ENCODE measurements around the gene WWC2.

Gene WWC2

DNA sequence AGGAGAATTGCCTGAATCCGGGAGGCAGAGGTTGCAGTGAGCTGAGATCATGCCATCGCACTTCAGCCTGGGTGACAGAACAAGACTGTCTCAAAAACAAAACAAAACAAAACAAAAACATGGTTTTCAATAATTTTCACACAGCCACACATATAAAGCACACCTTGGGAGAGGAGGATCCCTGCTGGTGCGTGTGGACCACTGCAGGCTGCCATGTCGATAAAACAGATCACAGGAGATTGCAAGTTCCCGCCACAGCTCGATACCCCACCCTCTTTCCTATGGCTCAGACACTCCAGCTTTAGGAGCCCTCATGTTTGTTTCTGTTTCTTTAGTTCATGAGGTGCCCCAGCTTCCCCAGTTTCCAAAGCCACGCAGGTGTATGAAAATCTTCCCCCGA lies 254.5 kb downstream of the WWC2 start:
- H3K4me3 ChIP-seq (ENCODE audit: low read depth, low read length), result no peak overlapping the region
- no peaks in the 10 kb centered on the region for H3K9me3 ChIP-seq (ENCODE audit: control insufficient read depth, insufficient read depth, low read length)
- no peaks in the 10 kb centered on the region for H3K27me3 ChIP-seq (ENCODE audit: control insufficient read depth, insufficient read depth, low read length)
- no peaks in the 10 kb centered on the region for H3K4me1 ChIP-seq (ENCODE audit: control insufficient read depth, insufficient read depth, low read length)
- no peak overlapping the region for H3K9ac ChIP-seq (ENCODE audit: low read depth, low read length)
- H3K36me3 ChIP-seq (ENCODE audit: control insufficient read depth, insufficient read depth, low read length), result no peaks in the 10 kb centered on the region

- H3K4me1 ChIP-seq (ENCODE audit: control insufficient read depth, insufficient read depth, low read length), result no peaks in the 10 kb centered on the region
- no peaks in the 10 kb centered on the region for H3K27me3 ChIP-seq (ENCODE audit: control insufficient read depth, insufficient read depth, low read length)
- H3K36me3 ChIP-seq (ENCODE audit: control insufficient read depth, insufficient read depth, low read length), result no peaks in the 10 kb centered on the region
- no peaks in the 10 kb centered on the region for H3K9me3 ChIP-seq (ENCODE audit: control insufficient read depth, insufficient read depth, low read length)
- no peak overlapping the region for H3K4me3 ChIP-seq (ENCODE audit: low read depth, low read length)
- no peak overlapping the region for H3K9ac ChIP-seq (ENCODE audit: low read depth, low read length)
These were observed 255.2 kb downstream of the WWC2 start for GRCh38 chr4:183354219-183354618.

- Histone ChIP-seq H3K4me3 (ENCODE audit: low read depth, low read length) (no peak overlapping the region), H3K9me3 (ENCODE audit: control insufficient read depth, insufficient read depth, low read length) (no peaks in the 10 kb centered on the region), H3K36me3 (ENCODE audit: control insufficient read depth, insufficient read depth, low read length) (no peaks in the 10 kb centered on the region), H3K9ac (ENCODE audit: low read depth, low read length) (no peak overlapping the region), H3K27me3 (ENCODE audit: control insufficient read depth, insufficient read depth, low read length) (no peaks in the 10 kb centered on the region), H3K4me1 (ENCODE audit: control insufficient read depth, insufficient read depth, low read length) (no peaks in the 10 kb centered on the region)
These were observed 256.3 kb downstream of the WWC2 start for GRCh38 chr4:183355405-183355804.

DNA sequence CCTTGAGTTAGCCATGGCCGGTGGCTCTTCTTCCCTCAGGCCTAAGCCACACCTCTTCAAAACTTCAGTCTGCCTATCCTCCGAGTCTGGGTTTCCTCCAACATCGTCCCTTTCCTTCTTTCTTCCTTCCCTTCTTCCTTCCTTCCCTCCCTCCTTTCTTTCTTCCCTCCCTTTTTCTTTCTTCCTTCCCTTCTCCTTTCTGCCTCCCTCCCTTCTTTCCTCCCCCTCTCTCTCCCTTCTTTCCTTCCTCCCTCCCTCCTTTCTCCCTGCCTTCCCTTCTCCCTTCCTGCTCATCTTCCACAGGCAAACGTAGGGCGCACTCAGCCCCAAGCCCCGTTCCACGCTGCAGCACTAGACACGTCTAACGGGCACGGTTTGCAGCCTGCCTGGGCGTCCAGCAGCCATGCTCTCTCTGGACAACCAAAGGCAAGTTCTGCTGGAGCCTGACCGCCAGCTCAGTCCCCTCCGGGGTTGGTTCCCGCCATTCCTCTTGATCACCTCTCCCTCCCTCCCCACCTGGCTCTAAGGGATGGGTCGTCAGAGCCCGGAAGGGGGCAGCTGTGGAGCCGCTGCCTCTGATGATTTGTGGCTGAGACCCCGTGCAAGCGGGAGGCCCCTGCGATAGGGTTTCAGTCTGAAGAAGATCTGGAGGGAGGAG lies 257.2 kb downstream of the WWC2 start:
- Histone ChIP-seq H3K4me1 (ENCODE audit: control insufficient read depth, insufficient read depth, low read length) (no peaks in the 10 kb centered on the region), H3K9ac (ENCODE audit: low read depth, low read length) (no peak overlapping the region), H3K9me3 (ENCODE audit: control insufficient read depth, insufficient read depth, low read length) (no peaks in the 10 kb centered on the region), H3K4me3 (ENCODE audit: low read depth, low read length) (no peak overlapping the region), H3K36me3 (ENCODE audit: control insufficient read depth, insufficient read depth, low read length) (no peaks in the 10 kb centered on the region), H3K27me3 (ENCODE audit: control insufficient read depth, insufficient read depth, low read length) (no peaks in the 10 kb centered on the region)

- H3K36me3 ChIP-seq (ENCODE audit: control insufficient read depth, insufficient read depth, low read length), result no peaks in the 10 kb centered on the region
- no peaks in the 10 kb centered on the region for H3K27me3 ChIP-seq (ENCODE audit: control insufficient read depth, insufficient read depth, low read length)
- H3K4me1 ChIP-seq (ENCODE audit: control insufficient read depth, insufficient read depth, low read length), result no peaks in the 10 kb centered on the region
- H3K9me3 ChIP-seq (ENCODE audit: control insufficient read depth, insufficient read depth, low read length), result no peaks in the 10 kb centered on the region
- H3K9ac ChIP-seq (ENCODE audit: low read depth, low read length), result no peak overlapping the region
- H3K4me3 ChIP-seq (ENCODE audit: low read depth, low read length), result no peak overlapping the region
These were observed 258.0 kb downstream of the WWC2 start for GRCh38 chr4:183356931-183357675.

DNA sequence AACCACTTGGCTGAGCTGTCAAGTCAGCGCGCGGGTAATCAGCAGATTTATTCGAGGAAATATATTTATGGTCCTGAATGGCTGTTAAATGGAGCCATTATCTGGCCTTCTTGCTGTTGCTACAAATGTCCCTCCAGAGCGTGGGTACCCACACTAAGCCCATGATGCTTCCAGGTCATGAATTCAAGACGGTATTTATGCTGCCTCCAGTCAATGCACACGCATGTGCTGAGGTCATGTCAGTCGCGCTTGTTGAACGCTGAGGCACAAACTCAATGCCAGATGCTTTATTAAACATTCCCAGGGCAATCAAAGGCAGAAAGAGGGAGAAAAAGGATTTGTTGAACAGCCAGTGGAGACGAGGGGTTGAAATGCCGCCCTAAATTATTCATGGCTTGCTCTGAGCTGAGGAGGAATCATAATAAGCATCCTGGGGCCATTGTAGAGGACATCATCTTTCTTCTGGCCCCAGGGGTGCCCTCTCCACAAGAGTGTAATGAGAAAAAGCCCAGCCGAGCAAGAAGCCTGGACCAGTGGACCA lies 259.2 kb downstream of the WWC2 start:
- H3K4me1 ChIP-seq (ENCODE audit: control insufficient read depth, insufficient read depth, low read length), result no peaks in the 10 kb centered on the region
- no peaks in the 10 kb centered on the region for H3K9me3 ChIP-seq (ENCODE audit: control insufficient read depth, insufficient read depth, low read length)
- no peak overlapping the region for H3K9ac ChIP-seq (ENCODE audit: low read depth, low read length)
- H3K4me3 ChIP-seq (ENCODE audit: low read depth, low read length), result no peak overlapping the region
- no peaks in the 10 kb centered on the region for H3K36me3 ChIP-seq (ENCODE audit: control insufficient read depth, insufficient read depth, low read length)
- no peaks in the 10 kb centered on the region for H3K27me3 ChIP-seq (ENCODE audit: control insufficient read depth, insufficient read depth, low read length)

DNA sequence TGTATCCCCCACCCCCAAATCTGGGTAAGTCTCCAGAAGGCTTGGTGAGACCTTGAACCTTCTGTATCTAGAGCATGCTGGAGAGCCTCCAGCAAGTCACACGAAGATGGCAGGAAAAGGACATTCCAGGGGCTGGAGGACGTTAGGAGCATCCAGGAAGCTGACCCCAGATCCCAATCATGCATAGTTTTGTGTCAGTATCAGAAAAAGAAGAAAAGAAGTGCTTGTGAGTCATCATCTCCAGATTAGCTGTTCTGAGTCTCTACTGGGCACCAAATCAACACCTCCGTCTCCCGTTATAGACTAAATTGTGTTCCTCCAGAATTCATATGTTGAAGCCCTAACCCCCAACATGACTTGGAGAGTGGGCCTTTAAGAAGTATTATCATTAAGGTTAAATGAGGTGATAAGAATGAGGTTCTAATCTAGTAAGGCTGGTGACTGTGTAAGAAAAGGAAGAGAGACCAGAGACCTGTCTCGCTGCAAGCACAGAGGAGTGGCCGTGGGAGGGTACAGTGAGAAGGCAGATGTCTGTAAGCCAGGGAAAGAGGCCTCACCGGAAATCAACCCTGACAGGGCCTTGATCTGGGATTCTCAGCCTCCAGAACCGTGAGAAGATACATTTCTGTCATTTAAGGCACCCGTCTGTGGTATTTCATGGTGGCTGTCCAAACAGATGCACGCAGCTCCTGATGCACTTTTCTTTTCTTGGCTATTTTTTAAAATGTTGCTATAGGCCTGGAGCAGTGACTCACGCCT lies 261.3 kb downstream of the WWC2 start:
- Histone ChIP-seq H3K4me3 (ENCODE audit: low read depth, low read length) (no peak overlapping the region), H3K9me3 (ENCODE audit: control insufficient read depth, insufficient read depth, low read length) (no peaks in the 10 kb centered on the region), H3K4me1 (ENCODE audit: control insufficient read depth, insufficient read depth, low read length) (no peaks in the 10 kb centered on the region), H3K9ac (ENCODE audit: low read depth, low read length) (no peak overlapping the region), H3K36me3 (ENCODE audit: control insufficient read depth, insufficient read depth, low read length) (no peaks in the 10 kb centered on the region), H3K27me3 (ENCODE audit: control insufficient read depth, insufficient read depth, low read length) (no peaks in the 10 kb centered on the region)

DNA sequence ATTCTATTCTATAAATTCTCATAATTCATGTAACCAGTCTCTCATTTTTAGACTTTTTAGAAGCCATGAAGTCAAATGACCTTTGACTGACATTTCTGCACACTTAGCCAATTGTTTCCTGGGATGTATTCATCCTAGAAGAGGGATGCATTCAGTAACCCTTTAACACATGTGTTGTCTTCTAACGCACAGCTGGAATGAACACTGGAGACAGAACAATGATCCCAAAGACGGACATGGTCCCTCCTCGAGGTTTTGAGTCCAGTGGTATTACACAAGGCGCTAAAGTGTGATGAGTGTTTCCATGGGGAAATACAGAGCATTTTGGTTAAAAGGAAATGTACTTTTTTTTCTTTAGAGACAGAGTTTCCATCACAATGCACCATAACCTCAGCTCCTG lies 263.0 kb downstream of the WWC2 start:
- H3K9me3 ChIP-seq (ENCODE audit: control insufficient read depth, insufficient read depth, low read length), result no peaks in the 10 kb centered on the region
- no peak overlapping the region for H3K9ac ChIP-seq (ENCODE audit: low read depth, low read length)
- H3K4me1 ChIP-seq (ENCODE audit: control insufficient read depth, insufficient read depth, low read length), result no peaks in the 10 kb centered on the region
- no peaks in the 10 kb centered on the region for H3K36me3 ChIP-seq (ENCODE audit: control insufficient read depth, insufficient read depth, low read length)
- no peaks in the 10 kb centered on the region for H3K27me3 ChIP-seq (ENCODE audit: control insufficient read depth, insufficient read depth, low read length)
- no peak overlapping the region for H3K4me3 ChIP-seq (ENCODE audit: low read depth, low read length)

- Histone ChIP-seq H3K9ac (ENCODE audit: low read depth, low read length) (no peak overlapping the region), H3K27me3 (ENCODE audit: control insufficient read depth, insufficient read depth, low read length) (no peaks in the 10 kb centered on the region), H3K4me1 (ENCODE audit: control insufficient read depth, insufficient read depth, low read length) (no peaks in the 10 kb centered on the region), H3K9me3 (ENCODE audit: control insufficient read depth, insufficient read depth, low read length) (no peaks in the 10 kb centered on the region), H3K36me3 (ENCODE audit: control insufficient read depth, insufficient read depth, low read length) (no peaks in the 10 kb centered on the region), H3K4me3 (ENCODE audit: low read depth, low read length) (no peak overlapping the region)
These were observed 264.0 kb downstream of the WWC2 start for GRCh38 chr4:183362916-183363542.

GRCh38 chr4:183364025-183364424 lies 265.0 kb downstream of the WWC2 start:
- no peaks in the 10 kb centered on the region for H3K27me3 ChIP-seq (ENCODE audit: control insufficient read depth, insufficient read depth, low read length)
- no peaks in the 10 kb centered on the region for H3K4me1 ChIP-seq (ENCODE audit: control insufficient read depth, insufficient read depth, low read length)
- no peak overlapping the region for H3K4me3 ChIP-seq (ENCODE audit: low read depth, low read length)
- no peaks in the 10 kb centered on the region for H3K36me3 ChIP-seq (ENCODE audit: control insufficient read depth, insufficient read depth, low read length)
- H3K9ac ChIP-seq (ENCODE audit: low read depth, low read length), result no peak overlapping the region
- no peaks in the 10 kb centered on the region for H3K9me3 ChIP-seq (ENCODE audit: control insufficient read depth, insufficient read depth, low read length)

- no peaks in the 10 kb centered on the region for H3K27me3 ChIP-seq (ENCODE audit: control insufficient read depth, insufficient read depth, low read length)
- H3K9ac ChIP-seq (ENCODE audit: low read depth, low read length), result no peak overlapping the region
- H3K9me3 ChIP-seq (ENCODE audit: control insufficient read depth, insufficient read depth, low read length), result no peaks in the 10 kb centered on the region
- H3K36me3 ChIP-seq (ENCODE audit: control insufficient read depth, insufficient read depth, low read length), result no peaks in the 10 kb centered on the region
- no peak overlapping the region for H3K4me3 ChIP-seq (ENCODE audit: low read depth, low read length)
- H3K4me1 ChIP-seq (ENCODE audit: control insufficient read depth, insufficient read depth, low read length), result no peaks in the 10 kb centered on the region
These were observed 267.3 kb downstream of the WWC2 start for GRCh38 chr4:183366206-183366835.

Measured in iPS-15b (cell line).